ENCODE data around the gene FST. TPM values are rescaled to one million over a fixed set of nuclear protein-coding genes. Genes with fewer than 3 reads are reported as not detected.
A peak's percentile ranks its signal among the peaks of the same experiment; 100 is the strongest.

FST gene
- polyA plus RNA-seq, 1 of the 3 experiments (the other 2 are of a cell fraction): 157 TPM

DNA sequence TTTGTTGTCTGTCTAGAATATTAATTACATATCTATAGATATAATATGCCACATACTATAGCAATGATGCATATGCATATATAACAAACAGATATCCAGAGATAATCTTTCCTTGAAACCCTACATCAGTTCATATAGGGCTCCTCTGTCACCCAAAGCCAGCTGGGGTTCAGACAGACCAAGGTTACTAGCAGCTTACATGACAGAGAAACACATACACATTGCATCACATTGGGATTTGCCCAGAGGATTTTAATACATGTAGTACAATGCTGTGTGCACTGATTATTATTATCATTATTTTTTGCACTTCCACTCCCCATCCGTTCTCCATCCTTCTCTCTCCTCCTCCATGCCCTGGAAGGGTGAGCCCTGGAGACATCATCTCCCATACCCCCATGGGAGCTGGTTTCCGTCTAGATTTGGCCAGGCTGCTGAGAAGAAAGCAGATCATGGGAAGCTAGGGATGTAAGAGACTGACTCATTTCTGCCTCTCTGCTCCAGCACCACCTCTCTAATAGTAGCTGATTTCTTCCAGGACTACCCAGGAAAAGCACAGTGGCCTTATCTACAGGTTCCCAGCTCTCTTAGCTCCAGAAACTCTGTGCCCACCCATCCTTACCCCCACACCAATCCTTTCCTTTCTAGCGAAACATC is 23.3 kb downstream of the FST start:
- CTCF ChIA-PET: no interaction called here
- H3K36me3 ChIP-seq (replicated peaks in 1 of 2; ENCODE audit: control insufficient read depth in 1 of 2, insufficient read depth in 2 of 2, low read length in 1 of 2): no peaks in the 10 kb centered on the region
- POLR2A ChIA-PET: no interaction called here
- no peaks in the 10 kb centered on the region for H3K9me2 ChIP-seq
- TF ChIP-seq, protein P1, sequence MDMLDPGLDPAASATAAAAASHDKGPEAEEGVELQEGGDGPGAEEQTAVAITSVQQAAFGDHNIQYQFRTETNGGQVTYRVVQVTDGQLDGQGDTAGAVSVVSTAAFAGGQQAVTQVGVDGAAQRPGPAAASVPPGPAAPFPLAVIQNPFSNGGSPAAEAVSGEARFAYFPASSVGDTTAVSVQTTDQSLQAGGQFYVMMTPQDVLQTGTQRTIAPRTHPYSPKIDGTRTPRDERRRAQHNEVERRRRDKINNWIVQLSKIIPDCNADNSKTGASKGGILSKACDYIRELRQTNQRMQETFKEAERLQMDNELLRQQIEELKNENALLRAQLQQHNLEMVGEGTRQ (IDR thresholded peaks at IDR 0.05; ENCODE audit: borderline replicate concordance, low read depth, low read length): no peak
- TF ChIP-seq ELF1 (IDR thresholded peaks at IDR 0.05): no peak
- TF ChIP-seq FOSL2 (IDR thresholded peaks at IDR 0.05; ENCODE audit: borderline replicate concordance, low read depth): peak; percentile 31; the same call in 1 of the 2 replicates
- TF ChIP-seq MXI1 (IDR thresholded peaks at IDR 0.05; ENCODE audit: low read depth, low read length): no peak
- H3F3A ChIP-seq (replicated peaks; ENCODE audit: insufficient read depth): no peaks in the 10 kb centered on the region
- no peaks in the 10 kb centered on the region for H3K4me1 ChIP-seq (ENCODE audit: control insufficient read depth in 1 of 2, insufficient read depth in 2 of 2, low read depth in 1 of 2, low read length in 1 of 2)
- H4K20me1 ChIP-seq (ENCODE audit: insufficient read depth): no peaks in the 10 kb centered on the region
- no peak overlapping the region for H3K9ac ChIP-seq
- no peak overlapping the region; a peak in 1 of 4 replicates for H3K27ac ChIP-seq (ENCODE audit: low read depth in 2 of 2, low read length in 1 of 2)
- no peak overlapping the region for H3K4me2 ChIP-seq
- no peaks in the 10 kb centered on the region; the same call in 1 of the 2 replicates for H3K9me3 ChIP-seq
- no peak for DNase-seq
- no peaks in the 10 kb centered on the region for H3K27me3 ChIP-seq (ENCODE audit: insufficient read depth)
- peak overlapping the region; percentile 32; the same call in 1 of the 2 replicates for H2AFZ ChIP-seq (ENCODE audit: low read depth)
- no peaks in the 10 kb centered on the region for H3K79me2 ChIP-seq (ENCODE audit: insufficient read depth)
- 34% methylated on average over 3 of the region's 3 CpGs for WGBS (ENCODE audit: low lambda C conversion rate)
- no peak overlapping the region for H3K4me3 ChIP-seq (ENCODE audit: low read depth in 2 of 2, low read length in 1 of 2)

DNA sequence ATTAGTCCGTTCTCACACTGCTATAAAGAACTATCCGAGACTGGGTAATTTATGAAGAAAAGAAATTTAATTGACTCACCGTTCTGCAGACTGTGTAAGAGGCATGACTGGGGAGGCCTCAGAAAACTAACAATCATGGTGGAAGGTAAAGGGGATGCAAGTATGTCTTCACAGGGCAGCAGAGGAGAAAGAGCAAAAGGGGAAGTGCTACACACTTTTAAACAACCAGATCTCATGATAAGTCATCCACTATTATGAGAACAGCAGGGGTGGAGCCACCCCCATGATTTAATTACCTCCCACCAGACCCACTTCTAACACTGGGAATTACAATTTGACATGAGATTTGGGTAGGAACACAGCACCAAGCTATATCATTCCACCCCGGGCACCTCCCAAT is 26.6 kb downstream of the FST start:
- no peak for TF ChIP-seq FOXM1 (IDR thresholded peaks at IDR 0.05; ENCODE audit: low read depth)
- TF ChIP-seq GATA2 (CRISPR knock-in tag; IDR thresholded peaks at IDR 0.05): no peak
- no peak for TF ChIP-seq USF1 (IDR thresholded peaks at IDR 0.05; ENCODE audit: borderline replicate concordance, low read depth)
- TF ChIP-seq REST (IDR thresholded peaks at IDR 0.05; ENCODE audit: low read depth, low read length): no peak
- TF ChIP-seq CTCF (IDR thresholded peaks at IDR 0.05): no peak
- TF ChIP-seq TCF12 (IDR thresholded peaks at IDR 0.05): no peak
- TF ChIP-seq, protein P2, sequence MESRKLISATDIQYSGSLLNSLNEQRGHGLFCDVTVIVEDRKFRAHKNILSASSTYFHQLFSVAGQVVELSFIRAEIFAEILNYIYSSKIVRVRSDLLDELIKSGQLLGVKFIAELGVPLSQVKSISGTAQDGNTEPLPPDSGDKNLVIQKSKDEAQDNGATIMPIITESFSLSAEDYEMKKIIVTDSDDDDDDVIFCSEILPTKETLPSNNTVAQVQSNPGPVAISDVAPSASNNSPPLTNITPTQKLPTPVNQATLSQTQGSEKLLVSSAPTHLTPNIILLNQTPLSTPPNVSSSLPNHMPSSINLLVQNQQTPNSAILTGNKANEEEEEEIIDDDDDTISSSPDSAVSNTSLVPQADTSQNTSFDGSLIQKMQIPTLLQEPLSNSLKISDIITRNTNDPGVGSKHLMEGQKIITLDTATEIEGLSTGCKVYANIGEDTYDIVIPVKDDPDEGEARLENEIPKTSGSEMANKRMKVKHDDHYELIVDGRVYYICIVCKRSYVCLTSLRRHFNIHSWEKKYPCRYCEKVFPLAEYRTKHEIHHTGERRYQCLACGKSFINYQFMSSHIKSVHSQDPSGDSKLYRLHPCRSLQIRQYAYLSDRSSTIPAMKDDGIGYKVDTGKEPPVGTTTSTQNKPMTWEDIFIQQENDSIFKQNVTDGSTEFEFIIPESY (IDR thresholded peaks at IDR 0.05; ENCODE audit: borderline replicate concordance, low read depth): no peak
- Histone ChIP-seq H3K36me3 (replicated peaks in 1 of 2; ENCODE audit: control insufficient read depth in 1 of 2, insufficient read depth in 2 of 2, low read length in 1 of 2) (no peaks in the 10 kb centered on the region), H3K27me3 (ENCODE audit: insufficient read depth) (no peaks in the 10 kb centered on the region), H2AFZ (ENCODE audit: low read depth) (no peak overlapping the region), H4K20me1 (ENCODE audit: insufficient read depth) (no peaks in the 10 kb centered on the region), H3K9me3 (no peaks in the 10 kb centered on the region; the same call in 1 of the 2 replicates), H3K4me3 (ENCODE audit: low read depth in 2 of 2, low read length in 1 of 2) (no peak overlapping the region), H3F3A (replicated peaks; ENCODE audit: insufficient read depth) (no peaks in the 10 kb centered on the region), H3K4me2 (no peak overlapping the region), H3K4me1 (ENCODE audit: control insufficient read depth in 1 of 2, insufficient read depth in 2 of 2, low read depth in 1 of 2, low read length in 1 of 2) (no peaks in the 10 kb centered on the region), H3K79me2 (ENCODE audit: insufficient read depth) (no peaks in the 10 kb centered on the region), H3K27ac (ENCODE audit: low read depth in 2 of 2, low read length in 1 of 2) (no peak overlapping the region), H3K9ac (no peak overlapping the region), H3K9me2 (no peaks in the 10 kb centered on the region)
- ChIA-PET CTCF (no interaction called here), POLR2A (no interaction called here)
- DNase-seq: no peak
- 23% methylated on average over 4 of the region's 4 CpGs for WGBS (ENCODE audit: low lambda C conversion rate)
